HEK293 (cell line): ENCODE data around the gene ASXL1.

Experiments used
- CTCF ChIP-seq: fragments of 450-650 bp; formaldehyde crosslinking; IDR thresholded peaks from 2 replicates; pipeline ENCODE4 v1.5.1; 2016; ENCODE audit warnings: missing biosample characterization, missing genetic modification characterization
- FEZF1 ChIP-seq: fragments of 450-650 bp; formaldehyde crosslinking; IDR thresholded peaks from 2 replicates; pipeline ENCODE4 v1.5.1; 2016; ENCODE audit warnings: missing biosample characterization, missing genetic modification characterization
- ZBTB7A ChIP-seq: fragments of 450-650 bp; formaldehyde crosslinking; IDR thresholded peaks from 2 replicates; pipeline ENCODE4 v1.5.1; 2016; ENCODE audit warnings: low read depth, missing biosample characterization, missing genetic modification characterization
- ZFP41 ChIP-seq: fragments of 450-650 bp; formaldehyde crosslinking; IDR thresholded peaks from 2 replicates; pipeline ENCODE4 v1.5.1; 2016; ENCODE audit warnings: missing biosample characterization, missing genetic modification characterization, borderline replicate concordance
- ZNF202 ChIP-seq: fragments of 450-650 bp; formaldehyde crosslinking; IDR thresholded peaks from 2 replicates; pipeline ENCODE4 v1.5.1; 2016; ENCODE audit warnings: missing biosample characterization, missing genetic modification characterization, borderline replicate concordance
- ZNF239 ChIP-seq: fragments of 450-650 bp; formaldehyde crosslinking; IDR thresholded peaks from 2 replicates; pipeline ENCODE4 v1.5.1; 2016; ENCODE audit warnings: missing biosample characterization, missing genetic modification characterization
- ZNF248 ChIP-seq: fragments of 450-650 bp; formaldehyde crosslinking; IDR thresholded peaks from 2 replicates; pipeline ENCODE4 v1.5.1; 2017; ENCODE audit warnings: missing biosample characterization, missing genetic modification characterization
- ZNF274 ChIP-seq, 2 experiments: fragments of 200-500 bp in 1 of 2; fragments of 450-650 bp in 1 of 2; sonication (Bioruptor generic) in 1 of 2; formaldehyde crosslinking in 1 of 2; IDR thresholded peaks; 2 replicates each; pipeline versions ENCODE4 v1.5.1 to v1.6.1; 2014 to 2016; ENCODE audit warnings: borderline replicate concordance in 1 of 2, inconsistent platforms in 1 of 2, low read length in 1 of 2, missing biosample characterization in 1 of 2, missing genetic modification characterization in 1 of 2
- ZNF624 ChIP-seq: fragments of 450-650 bp; formaldehyde crosslinking; IDR thresholded peaks from 2 replicates; pipeline ENCODE4 v1.5.1; 2017; ENCODE audit warnings: missing biosample characterization, missing genetic modification characterization
- ZNF654 ChIP-seq: fragments of 450-650 bp; formaldehyde crosslinking; IDR thresholded peaks from 2 replicates; pipeline ENCODE4 v1.5.1; 2016; ENCODE audit warnings: low read depth, missing biosample characterization, missing genetic modification characterization
- TF ChIP-seq, protein P1 (sequence below): fragments of 450-650 bp; formaldehyde crosslinking; IDR thresholded peaks from 2 replicates; pipeline ENCODE4 v1.5.1; 2016; ENCODE audit warnings: missing biosample characterization, missing genetic modification characterization, borderline replicate concordance

- TF ChIP-seq CTCF (tag by site-specific recombination) (no peak), ZNF654 (tag by site-specific recombination) (no peak), ZNF274 (IDR thresholded peaks at IDR 0.05; ENCODE audit: low read length) (no peak), ZNF274 (tag by site-specific recombination; IDR thresholded peaks at IDR 0.05; ENCODE audit: borderline replicate concordance) (no peak), ZNF202 (tag by site-specific recombination) (no peak), ZFP41 (no peak), ZNF248 (tag by site-specific recombination) (no peak), ZBTB7A (no peak), ZNF624 (tag by site-specific recombination) (no peak), ZNF239 (no peak), FEZF1 (tag by site-specific recombination) (no peak)
- TF ChIP-seq, protein P1, sequence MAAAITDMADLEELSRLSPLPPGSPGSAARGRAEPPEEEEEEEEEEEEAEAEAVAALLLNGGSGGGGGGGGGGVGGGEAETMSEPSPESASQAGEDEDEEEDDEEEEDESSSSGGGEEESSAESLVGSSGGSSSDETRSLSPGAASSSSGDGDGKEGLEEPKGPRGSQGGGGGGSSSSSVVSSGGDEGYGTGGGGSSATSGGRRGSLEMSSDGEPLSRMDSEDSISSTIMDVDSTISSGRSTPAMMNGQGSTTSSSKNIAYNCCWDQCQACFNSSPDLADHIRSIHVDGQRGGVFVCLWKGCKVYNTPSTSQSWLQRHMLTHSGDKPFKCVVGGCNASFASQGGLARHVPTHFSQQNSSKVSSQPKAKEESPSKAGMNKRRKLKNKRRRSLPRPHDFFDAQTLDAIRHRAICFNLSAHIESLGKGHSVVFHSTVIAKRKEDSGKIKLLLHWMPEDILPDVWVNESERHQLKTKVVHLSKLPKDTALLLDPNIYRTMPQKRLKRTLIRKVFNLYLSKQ (tag by site-specific recombination) = no peak
Observed at GRCh38 chr20:32366380-32366779, 8.2 kb downstream of the ASXL1 start.
